ENCODE measurements around the gene MAPK11. TPM values are rescaled to one million over a fixed set of nuclear protein-coding genes. Genes with fewer than 3 reads are reported as not detected.

Gene MAPK11
- total RNA-seq, 1 experiment from 2014 or later = 19.3 TPM

DNA sequence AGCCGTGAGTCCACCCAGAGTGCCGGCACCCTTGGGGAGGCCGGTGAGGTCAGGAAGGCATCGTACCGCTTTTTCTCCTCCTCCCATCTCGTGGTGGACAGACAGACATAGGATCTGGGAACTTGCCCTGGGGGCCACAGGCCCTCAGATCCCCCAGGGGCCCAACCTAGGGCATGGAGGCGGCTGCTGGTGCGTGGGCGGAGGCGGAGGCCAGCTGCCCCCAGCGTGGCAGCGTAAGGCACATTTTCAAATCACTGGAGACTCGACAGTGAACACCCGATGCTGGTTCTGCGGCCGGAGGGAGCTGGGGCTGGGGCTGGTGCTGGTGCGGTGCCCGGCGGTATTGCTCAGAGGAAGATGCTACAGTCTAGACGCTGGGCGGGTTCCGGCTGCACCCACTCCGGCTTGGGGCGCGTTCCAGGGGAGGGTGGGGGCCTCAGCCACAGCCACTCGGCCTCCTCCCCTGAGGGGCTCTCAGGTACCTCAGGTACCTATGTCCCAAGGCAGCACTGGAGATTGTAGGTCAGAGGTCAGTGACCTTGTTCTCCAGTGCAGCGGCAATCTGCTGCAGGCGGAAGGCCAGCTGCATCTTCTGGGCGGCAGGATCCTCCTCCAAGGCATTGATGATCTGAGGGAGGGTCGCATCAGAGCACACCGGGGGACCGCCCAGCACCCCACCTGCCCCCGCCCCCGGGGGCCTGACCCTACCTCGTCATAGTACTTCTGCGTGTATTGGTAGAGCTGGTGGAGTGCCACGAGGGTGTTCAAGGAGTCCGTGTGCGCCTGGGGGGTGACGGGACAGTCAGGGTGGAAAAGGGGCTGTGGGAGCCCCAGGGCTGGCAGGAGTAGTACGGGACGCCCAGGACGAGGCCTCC is 5.2 kb upstream of the MAPK11 start:
- no peak for TF ChIP-seq YY1 (IDR thresholded peaks at IDR 0.05; ENCODE audit: extremely low read depth, insufficient replicate concordance, low read depth, low read length)
- no peak for TF ChIP-seq ZBTB33 (IDR thresholded peaks at IDR 0.05; ENCODE audit: extremely low read depth, insufficient replicate concordance, low read length)
- no peak for TF ChIP-seq ZFX (IDR thresholded peaks at IDR 0.05)
- TF ChIP-seq SIN3A (IDR thresholded peaks at IDR 0.05; ENCODE audit: low read depth) = no peak
- TF ChIP-seq TCF7L2 (IDR thresholded peaks at IDR 0.05; ENCODE audit: borderline replicate concordance, extremely low read depth, insufficient read depth, insufficient read length) = no peak
- TF ChIP-seq SRF (IDR thresholded peaks at IDR 0.05; ENCODE audit: low read depth) = no peak
- Histone ChIP-seq H3K79me2 (ENCODE audit: insufficient read depth, low read length) (no peaks in the 10 kb centered on the region; the same call in 1 of the 2 replicates), H3K9me2 (ENCODE audit: insufficient read depth) (no peaks in the 10 kb centered on the region), H3K9me3 (ENCODE audit: control insufficient read depth in 1 of 2, insufficient read depth in 1 of 2, low read depth in 1 of 2, low read length in 2 of 2) (peaks cover 4 to 11% of the 10 kb centered on the region in 2 experiments; a peak in 2 of 4 replicates), H2AFZ (ENCODE audit: low read depth, low read length, poor library complexity, severe bottlenecking) (no peak overlapping the region), H3K36me3 (ENCODE audit: control insufficient read depth in 1 of 2, insufficient read depth in 2 of 2, low read length in 2 of 2) (peaks cover 16 to 55% of the 10 kb centered on the region in 2 experiments), H3K4me1 (ENCODE audit: control insufficient read depth in 1 of 2, insufficient read depth in 2 of 2, low read length in 2 of 2) (peaks cover 10 to 36% of the 10 kb centered on the region in 2 experiments), H3K9ac (ENCODE audit: low read length) (no peak overlapping the region), H3K4me2 (ENCODE audit: low read length) (no peak overlapping the region), H3K4me3 (replicated peaks in 1 of 2; ENCODE audit: low read depth in 1 of 2, low read length in 2 of 2) (no peak overlapping the region), H4K20me1 (ENCODE audit: insufficient read depth) (no peaks in the 10 kb centered on the region), H3K27ac (ENCODE audit: low read depth, low read length) (peak overlapping the region; percentile 22; the same call in 1 of the 2 replicates), H3K27me3 (ENCODE audit: insufficient read depth, low read length) (no peaks in the 10 kb centered on the region)
- intact Hi-C loops (cut with micrococcal nuclease) = no loop called here
- POLR2A ChIA-PET = no interaction called here
- DNase-seq (ENCODE audit: low read depth, low spot score) (no peak), ATAC-seq (no peak)
- TSS peak; percentile 60 for BruUV-seq (replicated peaks)
- RAD21 ChIA-PET (ENCODE audit: low non-redundant PET in 1 of 2, low total read pairs in 2 of 2, uncharacterized antibody in 2 of 2, unreplicated experiment in 2 of 2) = interaction anchor here in 1 of 2 experiments (0.6 kb wide), 1 partner anchor 26 kb away, joined by 3 read pairs; no protein-coding TSS in a partner anchor
- CTCF ChIA-PET = interaction anchor here (1.1 to 1.5 kb wide), 3 partner anchors 53 to 222 kb away, joined by 3 read pairs; no protein-coding TSS in a partner anchor
